HG03064 (cell line): ENCODE measurements around the gene KRT35.
"Not testable (repeated sequence)": the region's sequence is repeated elsewhere in the genome, so short reads cannot be mapped to it uniquely, and the experiment has no call there.

Source experiments
- ATAC-seq: cut with Tn5 transposase; IDR thresholded peaks from one replicate; pipeline ENCODE4 v1.9.1; 2021; ENCODE audit warnings: low read depth; ENCODE audit not compliant: unreplicated experiment

KRT35 gene

GRCh38 chr17:41463746-41464145, 17.2 kb downstream of the KRT35 start:
- ATAC-seq: no peak

GRCh38 chr17:41462705-41463104, 18.2 kb downstream of the KRT35 start:
- no peak for ATAC-seq

GRCh38 chr17:41457676-41458075, 23.3 kb downstream of the KRT35 start:
- no peak for ATAC-seq

GRCh38 chr17:41456204-41456603, 24.7 kb downstream of the KRT35 start:
- ATAC-seq: no peak

GRCh38 chr17:41455236-41455635, 25.7 kb downstream of the KRT35 start:
- no peak for ATAC-seq

- no peak for ATAC-seq
These were observed 27.9 kb downstream of the KRT35 start for GRCh38 chr17:41453066-41453465.

GRCh38 chr17:41452281-41452680, 28.7 kb downstream of the KRT35 start:
- ATAC-seq: no peak

- ATAC-seq: no peak
These were observed 29.7 kb downstream of the KRT35 start for GRCh38 chr17:41451154-41451728.

- ATAC-seq: no peak
These were observed 31.9 kb downstream of the KRT35 start for GRCh38 chr17:41449008-41449407.

GRCh38 chr17:41448506-41448905, 32.4 kb downstream of the KRT35 start:
- no peak for ATAC-seq

- no peak for ATAC-seq
These were observed 34.1 kb downstream of the KRT35 start for GRCh38 chr17:41446806-41447205.

GRCh38 chr17:41444640-41445039, 36.3 kb downstream of the KRT35 start:
- no peak for ATAC-seq

GRCh38 chr17:41444186-41444585, 36.8 kb downstream of the KRT35 start:
- no peak for ATAC-seq

- no peak for ATAC-seq
These were observed 38.2 kb downstream of the KRT35 start for GRCh38 chr17:41442739-41443138.

- no peak for ATAC-seq
These were observed 40.4 kb downstream of the KRT35 start, which contains the start of gene KRT38 for GRCh38 chr17:41440531-41441033. Gene KRT38 (minus strand): TSS chr17:41440983. CDS start chr17:41440921, 62 bp downstream.

- ATAC-seq: no peak
These were observed 41.6 kb downstream of the KRT35 start for GRCh38 chr17:41439375-41439774.

- ATAC-seq: no peak
These were observed 43.2 kb downstream of the KRT35 start for GRCh38 chr17:41437769-41438168.

GRCh38 chr17:41437254-41437653, 43.7 kb downstream of the KRT35 start:
- ATAC-seq: no peak

GRCh38 chr17:41434415-41434814, 46.5 kb downstream of the KRT35 start:
- ATAC-seq: no peak

GRCh38 chr17:41434005-41434404, 46.9 kb downstream of the KRT35 start:
- no peak for ATAC-seq

- ATAC-seq: no peak
These were observed 47.4 kb downstream of the KRT35 start for GRCh38 chr17:41433586-41433985.

GRCh38 chr17:41430376-41430775, 50.6 kb downstream of the KRT35 start:
- ATAC-seq: not testable (repeated sequence)

GRCh38 chr17:41429667-41430066, 51.3 kb downstream of the KRT35 start:
- no peak for ATAC-seq
